Caco-2 (cell line): Measurements from ENCODE around the gene GPSM1. TPM values are rescaled to one million over a fixed set of nuclear protein-coding genes. Genes with fewer than 3 reads are reported as not detected.

Source experiments
- BruUV-seq: library from RNA; stranded (reverse); fragments of 400-500 nt; replicated peaks from 2 replicates; lab custom pipeline; 2021; lab: Mats Ljungman, UMichigan
- CTCF ChIA-PET: fragments of 300-600 bp; sonication (Branson Sonifier 250); formaldehyde crosslinking; loops from one replicate; lab custom pipeline; 2022; ENCODE audit warnings: antibody characterized with exemption; lab: Charles Lee
- POLR2A ChIA-PET: fragments of 300-600 bp; sonication (Branson Sonifier 250); formaldehyde crosslinking; loops from one replicate; lab custom pipeline; 2022; ENCODE audit warnings: antibody characterized with exemption; lab: Charles Lee
- DNase-seq, 2 experiments: peaks; one replicate each; pipeline versions ENCODE4 v3.0.0 to v3.0.0-alpha.2; 2020 to 2022
- H3K27me3 ChIP-seq: replicated peaks from 2 replicates; pipeline ENCODE4 v1.6.0; 2011; ENCODE audit warnings: low read length; ENCODE audit not compliant: control insufficient read depth, insufficient read depth
- H3K36me3 ChIP-seq: 2 replicates; pipeline ENCODE4 v1.5.1; 2011; ENCODE audit warnings: low read length; ENCODE audit not compliant: control insufficient read depth, insufficient read depth
- H3K4me1 ChIP-seq: fragments of 250-450 bp; sonication (Bioruptor Pico); 2 replicates; pipeline ENCODE4 v1.5.1; 2020; ENCODE audit warnings: mild to moderate bottlenecking
- H3K4me3 ChIP-seq: 2 replicates; pipeline ENCODE4 v1.5.1; 2011; ENCODE audit warnings: low read depth, mild to moderate bottlenecking, control low read depth, low read length
- H3K9me3 ChIP-seq: fragments of 250-450 bp; sonication (Bioruptor Pico); 2 replicates; pipeline ENCODE4 v1.5.1; 2020; ENCODE audit warnings: mild to moderate bottlenecking, moderate library complexity
- H3K27ac Mint-ChIP-seq: one replicate; pipeline ENCODE4 v1.8.0; 2022; ENCODE audit warnings: mixed read lengths; ENCODE audit not compliant: unreplicated experiment
- H3K27me3 Mint-ChIP-seq: one replicate; pipeline ENCODE4 v1.8.0; 2022; ENCODE audit warnings: mixed read lengths; ENCODE audit not compliant: insufficient read depth, unreplicated experiment
- H3K36me3 Mint-ChIP-seq: one replicate; pipeline ENCODE4 v1.8.0; 2022; ENCODE audit warnings: mild to moderate bottlenecking, mixed read lengths; ENCODE audit not compliant: insufficient read depth, unreplicated experiment
- H3K4me1 Mint-ChIP-seq: one replicate; pipeline ENCODE4 v1.8.0; 2022; ENCODE audit warnings: low read depth, mixed read lengths; ENCODE audit not compliant: unreplicated experiment
- H3K4me3 Mint-ChIP-seq: one replicate; pipeline ENCODE4 v1.8.0; 2022; ENCODE audit warnings: mild to moderate bottlenecking, moderate library complexity, mixed read lengths; ENCODE audit not compliant: unreplicated experiment
- H3K9me3 Mint-ChIP-seq: one replicate; pipeline ENCODE4 v1.8.0; 2022; ENCODE audit warnings: mixed read lengths; ENCODE audit not compliant: unreplicated experiment
- CTCF ChIP-seq, 2 experiments: fragments of 200-600 bp in 1 of 2; IDR thresholded peaks; 1 replicate in 1 of 2; 2 replicates in 1 of 2; pipeline versions ENCODE4 v1.5.1 to v1.8.0; 2011 to 2022; ENCODE audit warnings: antibody characterized with exemption in 1 of 2, control low read depth in 1 of 2, inconsistent platforms in 1 of 2, low read depth in 1 of 2, low read length in 1 of 2, mild to moderate bottlenecking in 1 of 2, moderate library complexity in 1 of 2; ENCODE audit not compliant: insufficient read depth in 1 of 2, severe bottlenecking in 1 of 2, unreplicated experiment in 1 of 2
- intact Hi-C: fragments of 100-400 bp; cut with micrococcal nuclease; formaldehyde crosslinking; loops from one replicate; pipeline ENCODE4 v1.10.0; 2022; ENCODE audit not compliant: unreplicated experiment
- total RNA-seq: library from RNA; stranded (reverse); gene quantifications from 2 replicates; pipeline ENCODE4 v1.2.3, GENCODE V29; 2022

The GPSM1 gene
- total RNA-seq, 1 experiment from 2014 or later: 25.7 TPM

DNA sequence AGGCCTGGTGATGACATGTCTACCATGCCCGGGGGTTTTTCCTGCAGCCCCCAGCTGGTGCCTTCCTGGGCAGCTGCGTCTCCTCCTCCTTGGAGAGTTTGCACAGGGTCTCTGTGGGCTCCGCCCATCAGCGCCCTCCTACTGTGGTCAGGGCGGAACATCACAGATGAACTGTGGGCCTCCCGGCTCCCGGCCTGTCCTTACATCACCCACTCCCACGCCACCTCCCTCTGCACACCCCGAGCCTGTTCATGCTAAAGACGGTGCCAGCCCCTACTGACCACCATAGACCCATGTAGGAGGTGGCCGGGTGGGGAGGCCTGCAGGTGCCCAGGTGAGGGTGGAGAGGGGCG is 12.6 kb downstream of the GPSM1 start:
- ChIA-PET CTCF (interaction anchor here (0.7 kb wide), 1 partner anchor 23 kb away, joined by 4 read pairs; the partner anchor contains the start of gene DNLZ), POLR2A (no interaction called here)
- no peak for DNase-seq
- Mint-ChIP-seq H3K9me3 (no peaks in the 10 kb centered on the region), H3K4me1 (no peaks in the 10 kb centered on the region), H3K27ac (no peak overlapping the region), H3K36me3 (peaks cover 19% of the 10 kb centered on the region), H3K27me3 (no peaks in the 10 kb centered on the region), H3K4me3 (no peak overlapping the region)
- no TSS peak for BruUV-seq
- Histone ChIP-seq H3K9me3 (no peaks in the 10 kb centered on the region), H3K36me3 (no peaks in the 10 kb centered on the region; the same call in 1 of the 2 replicates), H3K27me3 (no peaks in the 10 kb centered on the region), H3K4me1 (0 out of 2 replicates have a peak, but pooled peaks cover under 1% of the 10 kb centered on the region), H3K4me3 (no peak overlapping the region)
- no peak for TF ChIP-seq CTCF (IDR thresholded peaks at IDR 0.05; ENCODE audit: insufficient read depth in 1 of 2, low read depth in 1 of 2, low read length in 1 of 2, severe bottlenecking in 1 of 2, unreplicated experiment in 1 of 2)
- intact Hi-C loops: no loop called here

DNA sequence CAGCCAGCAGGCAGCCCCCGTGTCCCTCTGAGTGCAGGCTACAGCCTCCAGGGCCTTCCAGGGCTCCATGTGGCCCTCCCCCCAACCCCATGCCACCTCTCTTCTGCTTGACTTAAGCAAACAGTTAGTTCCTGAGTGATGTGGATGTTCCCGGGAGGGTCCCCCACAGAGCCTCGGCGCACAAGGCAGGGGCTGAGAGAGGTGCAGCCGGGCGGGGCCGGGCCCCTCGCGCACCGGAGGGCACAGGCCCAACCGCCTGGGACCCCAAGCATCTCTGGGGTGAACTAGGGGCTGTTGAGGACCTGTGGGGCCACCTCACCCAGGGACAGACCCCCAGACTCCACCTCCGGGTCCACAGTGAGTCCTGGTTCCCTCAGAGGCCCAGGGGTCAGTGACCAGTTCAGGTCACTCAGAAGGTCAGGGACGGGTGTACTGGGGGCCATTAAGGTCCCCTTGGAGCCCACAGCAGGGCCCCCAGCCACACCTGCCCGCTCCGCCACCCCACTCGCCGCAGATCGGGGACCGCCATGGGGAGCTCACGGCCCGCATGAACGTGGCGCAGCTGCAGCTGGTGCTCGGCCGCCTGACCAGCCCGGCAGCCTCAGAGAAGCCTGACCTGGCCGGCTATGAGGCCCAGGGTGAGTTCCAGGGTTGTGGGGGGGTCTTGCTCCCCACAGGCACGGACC is 13.2 kb downstream of the GPSM1 start:
- no peak overlapping the region for H3K27ac Mint-ChIP-seq

More for the DNA sequence above, 13.2 kb downstream of the GPSM1 start:
- ChIA-PET POLR2A (no interaction called here), CTCF (interaction anchor here (0.6 kb wide), 1 partner anchor 23 kb away, joined by 3 read pairs; no protein-coding TSS in a partner anchor)
- no peak for DNase-seq
- Histone ChIP-seq H3K27me3 (no peaks in the 10 kb centered on the region), H3K36me3 (no peaks in the 10 kb centered on the region; the same call in 1 of the 2 replicates), H3K4me3 (no peak overlapping the region), H3K9me3 (no peaks in the 10 kb centered on the region), H3K4me1 (peaks cover 7% of the 10 kb centered on the region; the same call in 1 of the 2 replicates)
- H3K4me3 Mint-ChIP-seq: no peak overlapping the region
- intact Hi-C loops: no loop called here
- no peak for TF ChIP-seq CTCF (IDR thresholded peaks at IDR 0.05; ENCODE audit: insufficient read depth in 1 of 2, low read depth in 1 of 2, low read length in 1 of 2, severe bottlenecking in 1 of 2, unreplicated experiment in 1 of 2)
- H3K27me3 Mint-ChIP-seq: no peaks in the 10 kb centered on the region
- no peaks in the 10 kb centered on the region for H3K9me3 Mint-ChIP-seq
- no peaks in the 10 kb centered on the region for H3K4me1 Mint-ChIP-seq
- H3K36me3 Mint-ChIP-seq: peaks cover 24% of the 10 kb centered on the region
- no TSS peak for BruUV-seq
